Loucy (cell line): ENCODE results near the gene ANXA9.

Experiments
- H2AFZ ChIP-seq: fragments of 200-600 bp; sonication (generic); 2 replicates; pipeline ENCODE4 v1.6.0; 2016; ENCODE audit warnings: antibody characterized with exemption, mild to moderate bottlenecking, low read length, moderate library complexity
- H3F3A ChIP-seq: fragments of 200-600 bp; 2 replicates; pipeline ENCODE4 v1.6.0; 2016; ENCODE audit warnings: antibody characterized with exemption, low read depth, mild to moderate bottlenecking
- H3K27me3 ChIP-seq: fragments of 200-600 bp; sonication (generic); 2 replicates; pipeline ENCODE4 v1.6.1; 2014; ENCODE audit warnings: low read length, mild to moderate bottlenecking; ENCODE audit not compliant: insufficient read depth, poor library complexity, severe bottlenecking
- H3K36me3 ChIP-seq: fragments of 200-600 bp; sonication (generic); 2 replicates; pipeline ENCODE4 v1.6.1; 2016; ENCODE audit warnings: low read length; ENCODE audit not compliant: insufficient read depth
- H3K4me1 ChIP-seq: fragments of 200-600 bp; sonication (generic); 2 replicates; pipeline ENCODE4 v1.5.1; 2014; ENCODE audit warnings: low read length, mild to moderate bottlenecking; ENCODE audit not compliant: insufficient read depth, poor library complexity, severe bottlenecking
- H3K4me2 ChIP-seq: fragments of 200-600 bp; sonication (generic); 2 replicates; pipeline ENCODE4 v1.6.0; 2014; ENCODE audit warnings: antibody characterized with exemption, low read length, low read depth, mild to moderate bottlenecking; ENCODE audit not compliant: poor library complexity, severe bottlenecking
- H3K4me3 ChIP-seq: fragments of 200-600 bp; sonication (generic); 2 replicates; pipeline ENCODE4 v1.5.1; 2014; ENCODE audit warnings: low read length, mild to moderate bottlenecking, mixed read lengths; ENCODE audit not compliant: poor library complexity, severe bottlenecking
- H3K79me2 ChIP-seq: fragments of 200-600 bp; sonication (generic); 2 replicates; pipeline ENCODE4 v1.6.1; 2014; ENCODE audit warnings: low read length; ENCODE audit not compliant: insufficient read depth
- H3K9ac ChIP-seq: fragments of 200-600 bp; sonication (generic); 2 replicates; pipeline ENCODE4 v1.6.0; 2014; ENCODE audit warnings: mild to moderate bottlenecking, low read depth, low read length, moderate library complexity; ENCODE audit not compliant: poor library complexity, severe bottlenecking
- H3K9me2 ChIP-seq: fragments of 200-600 bp; sonication (generic); replicated peaks from 2 replicates; pipeline ENCODE4 v1.6.1; 2016; ENCODE audit warnings: low read depth, low read length, mixed read lengths
- H3K9me3 ChIP-seq: fragments of 200-600 bp; sonication (generic); 2 replicates; pipeline ENCODE4 v1.6.1; 2014; ENCODE audit warnings: mild to moderate bottlenecking, antibody characterized with exemption, low read length, low read depth; ENCODE audit not compliant: insufficient read depth
- H4K20me1 ChIP-seq: fragments of 200-600 bp; sonication (generic); 2 replicates; pipeline ENCODE4 v1.6.0; 2014; ENCODE audit warnings: antibody characterized with exemption, low read length, mild to moderate bottlenecking; ENCODE audit not compliant: insufficient read depth, poor library complexity, severe bottlenecking
- EZH2phosphoT487 ChIP-seq: fragments of 200-600 bp; IDR thresholded peaks from 2 replicates; pipeline ENCODE4 v1.6.1; 2018; ENCODE audit warnings: antibody characterized with exemption, mild to moderate bottlenecking, moderate library complexity, borderline replicate concordance
- TF ChIP-seq, protein P1 (sequence below): fragments of 200-600 bp; sonication (generic); conservative IDR thresholded peaks from 2 replicates; pipeline ENCODE4 v1.5.1; 2014; ENCODE audit warnings: mild to moderate bottlenecking, antibody characterized with exemption, low read length

The ANXA9 gene

DNA sequence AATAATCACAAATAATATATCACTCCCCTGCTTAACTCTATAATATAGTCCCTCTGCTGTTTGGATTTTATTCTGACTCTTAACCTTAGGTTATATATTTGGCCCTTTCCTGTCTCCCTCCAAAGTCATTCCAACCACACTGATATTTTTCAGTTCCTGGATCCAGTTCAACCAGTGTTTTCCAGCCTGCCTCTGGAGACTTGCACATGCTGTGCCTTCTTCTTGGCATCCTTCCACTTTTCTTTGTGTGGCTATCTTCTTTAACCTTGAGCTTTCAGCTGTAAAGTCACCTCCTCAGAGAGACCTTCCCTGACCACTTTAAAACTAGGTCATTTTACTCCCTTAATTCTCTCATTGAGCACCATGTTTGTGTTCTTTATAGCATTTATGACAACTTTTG, 26.8 kb upstream of the ANXA9 start:
- no peaks in the 10 kb centered on the region for H3K9me2 ChIP-seq
- H3K79me2 ChIP-seq = no peaks in the 10 kb centered on the region
- H3F3A ChIP-seq = no peaks in the 10 kb centered on the region
- H3K4me1 ChIP-seq = no peaks in the 10 kb centered on the region
- peaks cover 66% of the 10 kb centered on the region; the same call in 1 of the 2 replicates for H3K36me3 ChIP-seq
- H3K4me3 ChIP-seq = no peak overlapping the region
- H3K27me3 ChIP-seq = no peaks in the 10 kb centered on the region
- H3K9me3 ChIP-seq = no peaks in the 10 kb centered on the region
- no peak overlapping the region for H2AFZ ChIP-seq
- TF ChIP-seq, protein P1, sequence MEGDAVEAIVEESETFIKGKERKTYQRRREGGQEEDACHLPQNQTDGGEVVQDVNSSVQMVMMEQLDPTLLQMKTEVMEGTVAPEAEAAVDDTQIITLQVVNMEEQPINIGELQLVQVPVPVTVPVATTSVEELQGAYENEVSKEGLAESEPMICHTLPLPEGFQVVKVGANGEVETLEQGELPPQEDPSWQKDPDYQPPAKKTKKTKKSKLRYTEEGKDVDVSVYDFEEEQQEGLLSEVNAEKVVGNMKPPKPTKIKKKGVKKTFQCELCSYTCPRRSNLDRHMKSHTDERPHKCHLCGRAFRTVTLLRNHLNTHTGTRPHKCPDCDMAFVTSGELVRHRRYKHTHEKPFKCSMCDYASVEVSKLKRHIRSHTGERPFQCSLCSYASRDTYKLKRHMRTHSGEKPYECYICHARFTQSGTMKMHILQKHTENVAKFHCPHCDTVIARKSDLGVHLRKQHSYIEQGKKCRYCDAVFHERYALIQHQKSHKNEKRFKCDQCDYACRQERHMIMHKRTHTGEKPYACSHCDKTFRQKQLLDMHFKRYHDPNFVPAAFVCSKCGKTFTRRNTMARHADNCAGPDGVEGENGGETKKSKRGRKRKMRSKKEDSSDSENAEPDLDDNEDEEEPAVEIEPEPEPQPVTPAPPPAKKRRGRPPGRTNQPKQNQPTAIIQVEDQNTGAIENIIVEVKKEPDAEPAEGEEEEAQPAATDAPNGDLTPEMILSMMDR = no peak
- no peak for TF ChIP-seq EZH2phosphoT487
- H4K20me1 ChIP-seq = no peaks in the 10 kb centered on the region
- no peak overlapping the region for H3K4me2 ChIP-seq
- H3K9ac ChIP-seq = no peak overlapping the region

DNA sequence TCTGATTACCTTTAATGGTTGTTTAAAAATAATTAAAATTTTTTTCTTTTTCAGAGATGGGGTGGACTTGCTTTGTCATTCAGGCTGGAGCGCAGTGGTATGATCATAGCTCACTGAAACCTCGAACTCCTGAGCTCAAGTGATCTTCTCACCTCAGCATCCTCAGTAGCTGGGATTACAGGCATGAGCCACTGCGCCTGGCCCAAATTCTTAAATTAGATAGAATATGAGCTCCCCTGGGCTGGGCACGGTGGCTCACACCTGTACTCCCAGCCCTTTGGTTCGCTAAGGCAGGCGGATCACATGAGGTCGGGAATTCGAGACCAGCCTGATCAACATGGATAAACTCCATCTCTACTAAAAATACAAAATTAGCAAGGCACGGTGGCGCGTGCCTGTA, 24.4 kb upstream of the ANXA9 start:
- no peak for TF ChIP-seq EZH2phosphoT487
- TF ChIP-seq, protein P1 = no peak
- Histone ChIP-seq H3K4me1 (no peaks in the 10 kb centered on the region), H4K20me1 (no peaks in the 10 kb centered on the region), H3K27me3 (no peaks in the 10 kb centered on the region), H3K4me3 (no peak overlapping the region), H3K4me2 (no peak overlapping the region), H3K36me3 (peaks cover 63% of the 10 kb centered on the region; the same call in 1 of the 2 replicates), H3K9me2 (no peaks in the 10 kb centered on the region), H3K79me2 (no peaks in the 10 kb centered on the region), H2AFZ (no peak overlapping the region), H3F3A (no peaks in the 10 kb centered on the region; the same call in 1 of the 2 replicates), H3K9me3 (no peaks in the 10 kb centered on the region), H3K9ac (no peak overlapping the region)

DNA sequence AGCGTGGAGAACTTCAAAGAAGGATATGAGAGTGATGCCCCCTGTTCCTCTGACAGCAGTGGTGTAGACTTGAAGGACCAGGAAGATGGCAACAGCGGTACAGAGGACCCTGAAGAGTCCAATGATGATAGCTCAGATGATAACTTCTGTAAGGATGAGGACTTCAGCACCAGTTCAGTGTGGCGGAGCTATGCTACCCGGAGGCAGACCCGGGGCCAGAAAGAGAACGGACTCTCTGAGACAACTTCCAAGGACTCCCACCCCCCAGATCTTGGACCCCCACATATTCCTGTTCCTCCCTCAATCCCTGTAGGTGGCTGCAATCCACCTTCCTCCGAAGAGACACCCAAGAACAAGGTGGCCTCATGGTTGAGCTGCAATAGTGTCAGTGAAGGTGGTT, 21.4 kb upstream of the ANXA9 start:
- H3F3A ChIP-seq = no peaks in the 10 kb centered on the region; the same call in 1 of the 2 replicates
- no peaks in the 10 kb centered on the region for H3K27me3 ChIP-seq
- H4K20me1 ChIP-seq = no peaks in the 10 kb centered on the region
- H3K9ac ChIP-seq = no peak overlapping the region
- H3K36me3 ChIP-seq = peaks cover 71% of the 10 kb centered on the region
- TF ChIP-seq, protein P1 = no peak
- TF ChIP-seq EZH2phosphoT487 = no peak
- no peaks in the 10 kb centered on the region for H3K9me2 ChIP-seq
- H2AFZ ChIP-seq = no peak overlapping the region
- no peaks in the 10 kb centered on the region for H3K4me1 ChIP-seq
- H3K79me2 ChIP-seq = no peaks in the 10 kb centered on the region
- H3K4me3 ChIP-seq = no peak overlapping the region
- H3K4me2 ChIP-seq = no peak overlapping the region
- no peaks in the 10 kb centered on the region for H3K9me3 ChIP-seq
